GM12878 (cell line): ENCODE data around the gene ITPR3. TPM values are rescaled to one million over a fixed set of nuclear protein-coding genes. Genes with fewer than 3 reads are reported as not detected.

Experiments
- ATAC-seq: fragments of 200-7000 bp; cut with Tn5 transposase; 3 replicates; pipeline ENCODE4 v1.9.1; 2020; ENCODE audit warnings: mild to moderate bottlenecking, moderate library complexity
- BruUV-seq: library from RNA; stranded (reverse); fragments of 400-500 nt; replicated peaks from 2 replicates; lab custom pipeline; 2021; lab: Mats Ljungman, UMichigan
- CTCF ChIA-PET: fragments of 300-600 bp; sonication (Branson Sonifier 250); formaldehyde crosslinking; extraction: SDS; loops from one replicate; lab custom pipeline; 2021; ENCODE audit warnings: inconsistent platforms; lab: Yijun Ruan, JAX
- POLR2A ChIA-PET: fragments of 350-600 bp; formaldehyde crosslinking; extraction: SDS; loops from one replicate; lab custom pipeline; 2021; ENCODE audit warnings: inconsistent platforms; lab: Charles Lee
- RAD21 ChIA-PET: fragments of 300-600 bp; sonication (Branson Sonifier 250); formaldehyde crosslinking; loops from one replicate; lab custom pipeline; 2023; ENCODE audit warnings: antibody characterized with exemption; ENCODE audit not compliant: unreplicated experiment; lab: Charles Lee
- SMC1A ChIA-PET: fragments of 300-600 bp; sonication (Branson Sonifier 250); formaldehyde crosslinking; loops from one replicate; lab custom pipeline; 2023; ENCODE audit not compliant: unreplicated experiment, uncharacterized antibody; lab: Charles Lee
- DNase-seq: peaks from one replicate; pipeline ENCODE4 v3.0.0-alpha.2; 2011; ENCODE audit warnings: low read depth, low spot score
- FAIRE-seq: peaks from 3 replicates; lab custom pipeline; 2011; peaks lifted over from hg19 to GRCh38; lab: Jason Lieb, UNC
- H2AFZ ChIP-seq: 2 replicates; pipeline ENCODE4 v1.6.0; 2011; ENCODE audit warnings: low read depth, low read length, control low read depth; ENCODE audit not compliant: control insufficient read depth
- H3K27ac ChIP-seq: 2 replicates; pipeline ENCODE4 v1.5.1; 2011; ENCODE audit warnings: control low read depth; ENCODE audit not compliant: control insufficient read depth, insufficient read depth
- H3K27me3 ChIP-seq, 2 experiments: replicated peaks in 1 of 2; 2 replicates each; pipeline versions ENCODE4 v1.6.0 to v1.6.1; 2011; ENCODE audit warnings: low read length in 1 of 2; ENCODE audit not compliant: control insufficient read depth in 2 of 2, insufficient read depth in 2 of 2
- H3K36me3 ChIP-seq, 2 experiments: 2 replicates each; pipeline ENCODE4 v1.5.1; 2011; ENCODE audit warnings: low read length in 1 of 2; ENCODE audit not compliant: control insufficient read depth in 2 of 2, insufficient read depth in 2 of 2
- H3K4me1 ChIP-seq: 2 replicates; pipeline ENCODE4 v1.6.1; 2011; ENCODE audit warnings: mild to moderate bottlenecking, low read length, moderate library complexity, mixed read lengths; ENCODE audit not compliant: control insufficient read depth, insufficient read depth
- H3K4me2 ChIP-seq: 2 replicates; pipeline ENCODE4 v1.6.0; 2011; ENCODE audit warnings: control low read depth; ENCODE audit not compliant: control insufficient read depth, insufficient read depth
- H3K4me3 ChIP-seq: fragments of 200-600 bp; sonication (generic); 2 replicates; pipeline ENCODE4 v1.5.1; 2016
- H3K79me2 ChIP-seq: 2 replicates; pipeline ENCODE4 v1.6.0; 2011; ENCODE audit warnings: low read length; ENCODE audit not compliant: control insufficient read depth, insufficient read depth
- H3K9ac ChIP-seq: 2 replicates; pipeline ENCODE4 v1.8.0; 2011; ENCODE audit warnings: low read length, control low read depth, mixed read lengths; ENCODE audit not compliant: control insufficient read depth, insufficient read depth
- H3K9me3 ChIP-seq: replicated peaks from 3 replicates; pipeline ENCODE4 v1.5.1; 2011; ENCODE audit warnings: mild to moderate bottlenecking, low read length; ENCODE audit not compliant: control insufficient read depth, insufficient read depth
- H4K20me1 ChIP-seq: 2 replicates; pipeline ENCODE4 v1.6.0; 2011; ENCODE audit not compliant: control insufficient read depth, insufficient read depth
- CEBPZ ChIP-seq: fragments of 150-350 bp; IDR thresholded peaks from 2 replicates; pipeline ENCODE4 v1.6.1; 2016; ENCODE audit warnings: low read depth, low read length
- MYC ChIP-seq: IDR thresholded peaks from 2 replicates; pipeline ENCODE4 v1.6.1; 2011; ENCODE audit warnings: mild to moderate bottlenecking, low read length, moderate library complexity, inconsistent platforms; ENCODE audit not compliant: insufficient read depth, insufficient replicate concordance, insufficient read length, severe bottlenecking
- SMC3 ChIP-seq: IDR thresholded peaks from 2 replicates; pipeline ENCODE4 v1.6.1; 2011; ENCODE audit warnings: low read length, improper control_type of control experiment, borderline replicate concordance
- TAF1 ChIP-seq: IDR thresholded peaks from 2 replicates; pipeline ENCODE4 v1.6.1; 2011; ENCODE audit warnings: mild to moderate bottlenecking, low read depth, low read length, borderline replicate concordance
- TCF3 ChIP-seq: IDR thresholded peaks from 2 replicates; pipeline ENCODE4 v1.6.1; 2012; ENCODE audit warnings: low read depth, mild to moderate bottlenecking, low read length, borderline replicate concordance; ENCODE audit not compliant: insufficient read depth
- WRNIP1 ChIP-seq: IDR thresholded peaks from 2 replicates; pipeline ENCODE4 v1.6.1; 2011; ENCODE audit warnings: low read depth, low read length, improper control_type of control experiment, borderline replicate concordance
- ZNF687 ChIP-seq: fragments of 450-650 bp; IDR thresholded peaks from 2 replicates; pipeline ENCODE4 v1.6.1; 2017; ENCODE audit warnings: mild to moderate bottlenecking, moderate library complexity
- WGBS: methylation state at CpG from one replicate; pipeline ENCODE4 v1.1.6; 2016; ENCODE audit warnings: low lambda C conversion rate; ENCODE audit not compliant: insufficient replicate concordance, insufficient coverage; ENCODE audit errors: missing lambda C conversion rate; 5-methylcytosine and 5-hydroxymethylcytosine counted together
- in situ Hi-C: fragments of 300-500 bp; cut with MboI; formaldehyde crosslinking; loops from 9 replicates; pipeline ENCODE4 v1.14.3; 2018; ENCODE audit warnings: mixed read lengths
- intact Hi-C: fragments of 100-400 bp; cut with micrococcal nuclease; formaldehyde crosslinking; loops from one replicate; pipeline ENCODE4 v1.14.2; 2022; ENCODE audit not compliant: unreplicated experiment
- polyA plus RNA-seq, 11 experiments: library from polyadenylated mRNA; depleted of rRNA in 4 of 11; unstranded in 6 of 11; stranded (reverse) in 5 of 11; fragments of >200 nt; fragmentation: Nextera tagmentation in 4 of 11; fragmentation: Illumina TruSeq in 1 of 11; extraction: Ambion mirVana in 4 of 11; extraction: Trizol in 1 of 11; gene quantifications; 1 replicate in 1 of 11; 2 replicates in 10 of 11; pipeline versions ENCODE4 v1.2.1 to v1.2.3, GENCODE V29; 2011 to 2016; ENCODE audit warnings: inconsistent platforms in 2 of 11, missing spikeins in 2 of 11, low read depth in 1 of 11
- total RNA-seq, 4 experiments: library from RNA; depleted of rRNA in 3 of 4; stranded (reverse); fragments of >200 nt in 3 of 4; fragmentation: Illumina TruSeq in 1 of 4; extraction: Trizol in 1 of 4; gene quantifications; 2 replicates each; pipeline versions ENCODE4 v1.2.1 to v1.2.3, GENCODE V29; 2013 to 2021
- TF ChIP-seq, protein P1 (sequence below): fragments of 450-650 bp; formaldehyde crosslinking; IDR thresholded peaks from 2 replicates; pipeline ENCODE4 v1.4.0; 2022; ENCODE audit warnings: mild to moderate bottlenecking, moderate library complexity

The ITPR3 gene
- total and polyA plus RNA-seq, 10 of the 15 experiments (the other 5 are each of a cell fraction or from before 2014, with no cell fraction given) = 0.32 to 34.0 (median 11.9) TPM

GRCh38 chr6:33691456-33692077 lies 70.4 kb downstream of the ITPR3 start (continued):
- TF ChIP-seq TCF3 = no peak
- TF ChIP-seq ZNF687 = no peak
- TF ChIP-seq MYC = no peak
- no peak for TF ChIP-seq SMC3
- TF ChIP-seq, all 136 proteins: peak for 0

DNA sequence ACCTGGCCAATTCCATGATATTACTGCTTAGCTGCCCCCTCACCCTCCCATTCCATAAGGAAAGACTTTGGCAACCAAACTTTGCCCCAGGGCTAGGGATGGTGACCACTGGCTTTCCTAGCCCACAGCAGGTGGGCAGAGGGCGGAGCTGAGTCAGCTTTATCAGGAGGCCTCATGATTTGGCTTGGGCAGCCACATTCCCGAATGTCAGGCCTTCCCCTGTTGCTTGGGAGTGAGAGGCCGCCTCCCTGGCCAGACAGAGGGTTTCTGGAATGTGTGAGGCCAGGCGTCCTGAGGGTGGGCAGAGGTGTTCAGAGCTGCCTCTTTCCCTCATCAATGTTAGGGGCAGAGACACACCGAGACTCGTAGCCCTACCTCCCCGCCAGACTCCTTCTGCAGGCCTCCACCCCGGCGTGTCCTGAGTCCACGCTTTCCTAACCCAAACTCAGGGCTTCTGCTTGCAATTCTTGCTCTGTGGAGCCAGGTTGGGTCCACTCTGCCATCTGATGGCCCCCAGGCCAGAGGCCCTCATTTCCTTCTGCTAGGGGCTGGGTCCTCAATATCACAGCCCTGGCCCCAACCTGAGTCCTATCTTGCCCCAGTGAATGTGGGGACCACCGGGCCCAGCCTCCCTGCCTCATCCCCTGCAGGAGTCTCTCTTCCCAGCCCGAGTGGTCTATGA lies 71.1 kb downstream of the ITPR3 start:
- no TSS peak for BruUV-seq
- H3K36me3 ChIP-seq = peaks cover 24 to 46% of the 10 kb centered on the region in 2 experiments
- H3K9ac ChIP-seq = no peak overlapping the region
- no peaks in the 10 kb centered on the region for H3K9me3 ChIP-seq
- POLR2A ChIA-PET = no interaction called here
- no peaks in the 10 kb centered on the region for H4K20me1 ChIP-seq
- no peaks in the 10 kb centered on the region for H3K79me2 ChIP-seq
- CTCF ChIA-PET = interaction anchor here (0.6 to 1.5 kb wide), 2 partner anchors 8 to 752 kb away, joined by 4 to 5 read pairs; no protein-coding TSS in a partner anchor
- ATAC-seq (no peak), DNase-seq (no peak), FAIRE-seq (no peak)
- H3K27ac ChIP-seq = no peak overlapping the region
- H3K4me3 ChIP-seq = no peak overlapping the region
- peaks cover 28% of the 10 kb centered on the region for H3K4me1 ChIP-seq
- WGBS = 71% methylated on average over 12 of the region's 12 CpGs
- RAD21 ChIA-PET = no interaction called here
- in situ Hi-C loops (no loop called here), intact Hi-C loops (no loop called here)
- H3K27me3 ChIP-seq = no peaks in the 10 kb centered on the region
- SMC1A ChIA-PET = interaction anchor here (1.4 kb wide), 1 partner anchor 19 kb away, joined by 3 read pairs; the partner anchor contains the start of gene UQCC2
- H3K4me2 ChIP-seq = no peak overlapping the region
- no peak overlapping the region for H2AFZ ChIP-seq
- TF ChIP-seq WRNIP1 (no peak), TAF1 (no peak), CEBPZ (no peak)
- TF ChIP-seq, protein P1, sequence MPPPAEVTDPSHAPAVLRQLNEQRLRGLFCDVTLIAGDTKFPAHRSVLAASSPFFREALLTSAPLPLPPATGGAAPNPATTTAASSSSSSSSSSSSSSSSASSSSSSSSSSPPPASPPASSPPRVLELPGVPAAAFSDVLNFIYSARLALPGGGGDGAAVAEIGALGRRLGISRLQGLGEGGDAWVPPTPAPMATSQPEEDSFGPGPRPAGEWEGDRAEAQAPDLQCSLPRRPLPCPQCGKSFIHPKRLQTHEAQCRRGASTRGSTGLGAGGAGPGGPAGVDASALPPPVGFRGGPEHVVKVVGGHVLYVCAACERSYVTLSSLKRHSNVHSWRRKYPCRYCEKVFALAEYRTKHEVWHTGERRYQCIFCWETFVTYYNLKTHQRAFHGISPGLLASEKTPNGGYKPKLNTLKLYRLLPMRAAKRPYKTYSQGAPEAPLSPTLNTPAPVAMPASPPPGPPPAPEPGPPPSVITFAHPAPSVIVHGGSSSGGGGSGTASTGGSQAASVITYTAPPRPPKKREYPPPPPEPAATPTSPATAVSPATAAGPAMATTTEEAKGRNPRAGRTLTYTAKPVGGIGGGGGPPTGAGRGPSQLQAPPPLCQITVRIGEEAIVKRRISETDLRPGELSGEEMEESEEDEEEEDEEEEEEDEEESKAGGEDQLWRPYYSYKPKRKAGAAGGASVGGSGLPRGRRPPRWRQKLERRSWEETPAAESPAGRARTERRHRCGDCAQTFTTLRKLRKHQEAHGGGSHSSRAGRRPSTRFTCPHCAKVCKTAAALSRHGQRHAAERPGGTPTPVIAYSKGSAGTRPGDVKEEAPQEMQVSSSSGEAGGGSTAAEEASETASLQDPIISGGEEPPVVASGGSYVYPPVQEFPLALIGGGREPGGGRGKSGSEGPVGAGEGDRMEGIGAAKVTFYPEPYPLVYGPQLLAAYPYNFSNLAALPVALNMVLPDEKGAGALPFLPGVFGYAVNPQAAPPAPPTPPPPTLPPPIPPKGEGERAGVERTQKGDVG = no peak
